ENCODE measurements around the gene RHOF.

DNA sequence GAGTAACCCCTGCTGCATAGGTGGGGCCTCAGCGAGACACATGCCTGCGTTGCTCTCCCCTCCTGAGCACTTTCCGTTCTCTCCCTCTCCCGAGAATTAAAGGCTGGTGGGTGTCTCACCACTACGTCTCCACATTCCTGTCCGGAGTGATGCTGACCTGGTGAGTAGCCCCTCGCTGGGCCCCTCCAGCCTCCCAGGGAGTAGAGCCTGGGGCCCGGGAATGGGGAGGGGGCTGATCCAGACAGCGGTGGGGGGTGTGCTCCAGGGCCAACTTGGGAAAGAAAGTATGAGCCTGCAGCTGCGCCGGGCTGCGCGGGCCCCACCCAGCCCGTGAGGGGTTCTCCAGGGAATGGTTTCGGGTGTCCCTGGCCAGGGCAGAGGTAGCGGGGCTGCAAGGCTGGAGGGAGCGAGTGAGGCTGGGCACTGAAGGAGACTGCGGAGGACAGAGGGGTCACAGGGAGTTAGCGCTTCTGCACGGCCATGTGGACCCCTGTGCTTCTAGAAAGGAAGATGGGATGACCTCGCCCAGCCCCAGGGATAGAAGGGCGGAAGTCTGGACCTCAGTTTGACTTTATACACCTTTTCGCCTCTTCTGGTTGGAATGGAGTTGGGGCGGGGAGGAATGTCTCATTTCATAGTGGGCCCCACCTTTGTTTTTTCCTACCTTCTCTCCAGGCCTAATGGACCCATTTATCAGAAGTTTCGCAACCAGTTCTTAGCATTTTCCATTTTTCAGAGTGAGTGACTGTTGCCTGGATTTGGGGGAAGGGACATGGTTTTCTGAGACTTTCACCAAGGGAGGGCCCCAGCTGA is 22.5 kb downstream of the RHOF start:
- TF ChIP-seq, protein P1, sequence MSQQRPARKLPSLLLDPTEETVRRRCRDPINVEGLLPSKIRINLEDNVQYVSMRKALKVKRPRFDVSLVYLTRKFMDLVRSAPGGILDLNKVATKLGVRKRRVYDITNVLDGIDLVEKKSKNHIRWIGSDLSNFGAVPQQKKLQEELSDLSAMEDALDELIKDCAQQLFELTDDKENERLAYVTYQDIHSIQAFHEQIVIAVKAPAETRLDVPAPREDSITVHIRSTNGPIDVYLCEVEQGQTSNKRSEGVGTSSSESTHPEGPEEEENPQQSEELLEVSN (IDR thresholded peaks at IDR 0.05): no peak
- TF ChIP-seq, protein P2, sequence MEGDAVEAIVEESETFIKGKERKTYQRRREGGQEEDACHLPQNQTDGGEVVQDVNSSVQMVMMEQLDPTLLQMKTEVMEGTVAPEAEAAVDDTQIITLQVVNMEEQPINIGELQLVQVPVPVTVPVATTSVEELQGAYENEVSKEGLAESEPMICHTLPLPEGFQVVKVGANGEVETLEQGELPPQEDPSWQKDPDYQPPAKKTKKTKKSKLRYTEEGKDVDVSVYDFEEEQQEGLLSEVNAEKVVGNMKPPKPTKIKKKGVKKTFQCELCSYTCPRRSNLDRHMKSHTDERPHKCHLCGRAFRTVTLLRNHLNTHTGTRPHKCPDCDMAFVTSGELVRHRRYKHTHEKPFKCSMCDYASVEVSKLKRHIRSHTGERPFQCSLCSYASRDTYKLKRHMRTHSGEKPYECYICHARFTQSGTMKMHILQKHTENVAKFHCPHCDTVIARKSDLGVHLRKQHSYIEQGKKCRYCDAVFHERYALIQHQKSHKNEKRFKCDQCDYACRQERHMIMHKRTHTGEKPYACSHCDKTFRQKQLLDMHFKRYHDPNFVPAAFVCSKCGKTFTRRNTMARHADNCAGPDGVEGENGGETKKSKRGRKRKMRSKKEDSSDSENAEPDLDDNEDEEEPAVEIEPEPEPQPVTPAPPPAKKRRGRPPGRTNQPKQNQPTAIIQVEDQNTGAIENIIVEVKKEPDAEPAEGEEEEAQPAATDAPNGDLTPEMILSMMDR (IDR thresholded peaks at IDR 0.05; ENCODE audit: control extremely low read depth in 1 of 3, insufficient read depth in 1 of 3, low read depth in 1 of 3, low read length in 3 of 3): no peak
- TF ChIP-seq EZH2 (IDR thresholded peaks at IDR 0.05; ENCODE audit: low read depth, low read length, severe bottlenecking) (no peak), GTF2F1 (IDR thresholded peaks at IDR 0.05; ENCODE audit: borderline replicate concordance, low read depth, low read length) (no peak), SIN3A (conservative IDR thresholded peaks at IDR 0.05 in 1 of 2, IDR thresholded peaks at IDR 0.05 in 1 of 2; ENCODE audit: low read depth in 1 of 2, low read length in 2 of 2) (no peak), RNF2 (IDR thresholded peaks at IDR 0.05; ENCODE audit: borderline replicate concordance, low read depth, low read length, missing control alignments, poor library complexity, severe bottlenecking) (no peak), YY1 (IDR thresholded peaks at IDR 0.05; ENCODE audit: low read depth, low read length) (no peak), RAD21 (IDR thresholded peaks at IDR 0.05 in 1 of 2, conservative IDR thresholded peaks at IDR 0.05 in 1 of 2; ENCODE audit: low read depth in 2 of 2, low read length in 2 of 2) (no peak), SUZ12 (IDR thresholded peaks at IDR 0.05; ENCODE audit: low read length) (no peak), POLR2A (IDR thresholded peaks at IDR 0.05; ENCODE audit: control extremely low read depth in 1 of 2, low read depth in 2 of 2, low read length in 2 of 2) (no peak)
- TF ChIP-seq, protein P3, sequence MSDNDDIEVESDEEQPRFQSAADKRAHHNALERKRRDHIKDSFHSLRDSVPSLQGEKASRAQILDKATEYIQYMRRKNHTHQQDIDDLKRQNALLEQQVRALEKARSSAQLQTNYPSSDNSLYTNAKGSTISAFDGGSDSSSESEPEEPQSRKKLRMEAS (IDR thresholded peaks at IDR 0.05): no peak
- TF ChIP-seq, protein P4, sequence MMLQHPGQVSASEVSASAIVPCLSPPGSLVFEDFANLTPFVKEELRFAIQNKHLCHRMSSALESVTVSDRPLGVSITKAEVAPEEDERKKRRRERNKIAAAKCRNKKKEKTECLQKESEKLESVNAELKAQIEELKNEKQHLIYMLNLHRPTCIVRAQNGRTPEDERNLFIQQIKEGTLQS (IDR thresholded peaks at IDR 0.05; ENCODE audit: insufficient read depth, low read depth, low read length): no peak
